GM18499 (cell line): Measurements from ENCODE around the gene JPH3.

ENCODE experiments used
- ATAC-seq: cut with Tn5 transposase; IDR thresholded peaks from one replicate; pipeline ENCODE4 v1.9.1; 2021; ENCODE audit warnings: moderate number of reproducible peaks; ENCODE audit not compliant: insufficient read depth, unreplicated experiment

JPH3 gene

GRCh38 chr16:87602001-87602775 lies at the start of gene JPH3:
TSS of gene JPH3 (plus strand) at chr16:87602508. CDS start at chr16:87603147, 639 bp downstream.
- ATAC-seq = no peak

- no peak for ATAC-seq
Measured at GRCh38 chr16:87552772-87553573, 49.3 kb upstream of the JPH3 start.

- ATAC-seq = no peak
Measured at GRCh38 chr16:87554754-87555427, 47.4 kb upstream of the JPH3 start.

GRCh38 chr16:87555647-87556046 lies 46.7 kb upstream of the JPH3 start:
- ATAC-seq = no peak

- no peak for ATAC-seq
Measured at GRCh38 chr16:87556941-87557459, 45.3 kb upstream of the JPH3 start.

GRCh38 chr16:87558682-87559081 lies 43.6 kb upstream of the JPH3 start:
- ATAC-seq = no peak

- no peak for ATAC-seq
Measured at GRCh38 chr16:87559945-87560344, 42.4 kb upstream of the JPH3 start.

- ATAC-seq = no peak
Measured at GRCh38 chr16:87560428-87561199, 41.7 kb upstream of the JPH3 start.

- ATAC-seq = no peak
Measured at GRCh38 chr16:87561200-87562105, 40.9 kb upstream of the JPH3 start.

GRCh38 chr16:87562201-87562600 lies 40.1 kb upstream of the JPH3 start:
- no peak for ATAC-seq

GRCh38 chr16:87563022-87563421 lies 39.3 kb upstream of the JPH3 start:
- no peak for ATAC-seq

GRCh38 chr16:87563714-87564523 lies 38.4 kb upstream of the JPH3 start:
- no peak for ATAC-seq

- no peak for ATAC-seq
Measured at GRCh38 chr16:87564524-87564778, 37.9 kb upstream of the JPH3 start.

GRCh38 chr16:87569601-87570571 lies 32.4 kb upstream of the JPH3 start:
- no peak for ATAC-seq

GRCh38 chr16:87570572-87570937 lies 31.8 kb upstream of the JPH3 start:
- ATAC-seq = no peak

GRCh38 chr16:87570938-87571867 lies 31.1 kb upstream of the JPH3 start:
- no peak for ATAC-seq
